Measurements from ENCODE around the gene AK5. TPM values are rescaled to one million over a fixed set of nuclear protein-coding genes. Genes with fewer than 3 reads are reported as not detected.

AK5 gene
- total and polyA plus RNA-seq, 2 of the 13 experiments (the other 11 are each of a cell fraction or from before 2014, with no cell fraction given), result not detected

DNA sequence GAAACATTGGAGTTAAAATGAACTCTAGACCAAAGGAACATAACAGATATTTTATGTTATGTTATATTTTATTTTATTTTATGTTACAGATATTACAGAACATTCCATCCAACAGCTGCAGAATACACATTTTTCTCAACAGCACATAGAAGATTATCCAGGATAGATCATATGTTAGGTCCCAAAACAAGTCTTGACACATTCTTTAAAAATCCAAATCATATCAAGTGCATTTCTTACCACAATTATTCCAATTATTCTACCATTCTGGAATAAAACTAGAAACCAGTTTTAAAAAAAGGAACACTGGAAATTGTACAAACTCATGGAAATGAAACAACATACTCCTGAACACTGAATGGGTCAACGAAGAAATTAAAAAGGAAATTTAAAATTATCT, 31.7 kb upstream of the AK5 start (continued):
- TF ChIP-seq, protein P1, sequence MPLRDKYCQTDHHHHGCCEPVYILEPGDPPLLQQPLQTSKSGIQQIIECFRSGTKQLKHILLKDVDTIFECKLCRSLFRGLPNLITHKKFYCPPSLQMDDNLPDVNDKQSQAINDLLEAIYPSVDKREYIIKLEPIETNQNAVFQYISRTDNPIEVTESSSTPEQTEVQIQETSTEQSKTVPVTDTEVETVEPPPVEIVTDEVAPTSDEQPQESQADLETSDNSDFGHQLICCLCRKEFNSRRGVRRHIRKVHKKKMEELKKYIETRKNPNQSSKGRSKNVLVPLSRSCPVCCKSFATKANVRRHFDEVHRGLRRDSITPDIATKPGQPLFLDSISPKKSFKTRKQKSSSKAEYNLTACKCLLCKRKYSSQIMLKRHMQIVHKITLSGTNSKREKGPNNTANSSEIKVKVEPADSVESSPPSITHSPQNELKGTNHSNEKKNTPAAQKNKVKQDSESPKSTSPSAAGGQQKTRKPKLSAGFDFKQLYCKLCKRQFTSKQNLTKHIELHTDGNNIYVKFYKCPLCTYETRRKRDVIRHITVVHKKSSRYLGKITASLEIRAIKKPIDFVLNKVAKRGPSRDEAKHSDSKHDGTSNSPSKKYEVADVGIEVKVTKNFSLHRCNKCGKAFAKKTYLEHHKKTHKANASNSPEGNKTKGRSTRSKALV (CRISPR knock-in tag; IDR thresholded peaks at IDR 0.05), result no peak
- no peak for TF ChIP-seq SMARCE1 (IDR thresholded peaks at IDR 0.05; ENCODE audit: borderline replicate concordance)
- no peak for TF ChIP-seq EP300 (IDR thresholded peaks at IDR 0.05; ENCODE audit: low read depth in 2 of 2, low read length in 2 of 2)
- TF ChIP-seq EP300 (CRISPR knock-in tag; IDR thresholded peaks at IDR 0.05; ENCODE audit: borderline replicate concordance), result no peak
- TF ChIP-seq, protein P2, sequence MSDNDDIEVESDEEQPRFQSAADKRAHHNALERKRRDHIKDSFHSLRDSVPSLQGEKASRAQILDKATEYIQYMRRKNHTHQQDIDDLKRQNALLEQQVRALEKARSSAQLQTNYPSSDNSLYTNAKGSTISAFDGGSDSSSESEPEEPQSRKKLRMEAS (IDR thresholded peaks at IDR 0.05), result no peak
- TF ChIP-seq, protein P3, sequence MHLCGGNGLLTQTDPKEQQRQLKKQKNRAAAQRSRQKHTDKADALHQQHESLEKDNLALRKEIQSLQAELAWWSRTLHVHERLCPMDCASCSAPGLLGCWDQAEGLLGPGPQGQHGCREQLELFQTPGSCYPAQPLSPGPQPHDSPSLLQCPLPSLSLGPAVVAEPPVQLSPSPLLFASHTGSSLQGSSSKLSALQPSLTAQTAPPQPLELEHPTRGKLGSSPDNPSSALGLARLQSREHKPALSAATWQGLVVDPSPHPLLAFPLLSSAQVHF (CRISPR knock-in tag; IDR thresholded peaks at IDR 0.05), result no peak

DNA sequence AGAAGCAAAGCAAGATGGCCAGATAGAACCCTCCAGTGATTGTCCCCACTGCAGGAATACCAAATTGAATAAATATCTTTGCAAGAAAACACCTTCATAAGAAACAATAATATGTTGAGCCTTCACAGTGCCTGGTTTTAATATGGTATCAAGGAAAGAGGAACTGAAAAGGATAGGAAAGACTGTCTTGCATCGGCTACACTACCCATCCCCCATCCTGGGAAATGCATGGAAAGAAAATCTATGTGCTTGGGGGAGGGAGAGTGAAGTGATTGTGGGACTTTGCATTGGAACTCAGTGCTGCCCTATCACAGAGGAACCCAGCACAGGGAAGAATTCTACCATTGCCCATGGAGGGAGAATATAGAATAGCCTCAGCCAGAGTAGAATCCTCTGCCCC, 28.6 kb upstream of the AK5 start:
- H3K4me3 ChIP-seq (replicated peaks in 1 of 3; ENCODE audit: insufficient read depth in 1 of 3, low read depth in 2 of 3, low read length in 3 of 3), result no peak overlapping the region
- no peak for FAIRE-seq
- H3K79me2 ChIP-seq (ENCODE audit: insufficient read depth, low read length), result no peaks in the 10 kb centered on the region
- no peaks in the 10 kb centered on the region for H3K27me3 ChIP-seq (ENCODE audit: control insufficient read depth in 1 of 2, insufficient read depth in 2 of 2, low read length in 2 of 2)
- WGBS (ENCODE audit: low lambda C conversion rate), result 0% methylated on average over 1 of the region's 1 CpG
- DNase-seq (ENCODE audit: low spot score), result no peak
- intact Hi-C loops (cut with micrococcal nuclease; ENCODE audit: unreplicated experiment) (no loop called here), in situ Hi-C loops (cut with HindIII; ENCODE audit: extremely low pct_ligation_motif_present, low pct_unique_long_range_greater_than_20kb) (no loop called here)
- ChIA-PET POLR2A (no interaction called here), CTCF (ENCODE audit: low intra/inter-chr PET ratio, low total read pairs) (no interaction called here)
- H3K9ac ChIP-seq (ENCODE audit: insufficient read depth, low read depth, low read length), result no peak overlapping the region
- H3K27ac ChIP-seq (ENCODE audit: extremely low read length, insufficient read depth, low read length), result no peak overlapping the region
- peaks cover 7% of the 10 kb centered on the region; the same call in 1 of the 2 replicates for H3K9me3 ChIP-seq (ENCODE audit: low read length)
- H2AFZ ChIP-seq (ENCODE audit: low read length), result no peak overlapping the region
- ATAC-seq, result no peak
- no peak for TF ChIP-seq MAZ (IDR thresholded peaks at IDR 0.05; ENCODE audit: borderline replicate concordance, low read depth, low read length)
- no peak for TF ChIP-seq MAZ (CRISPR knock-in tag; IDR thresholded peaks at IDR 0.05; ENCODE audit: low read depth)
- TF ChIP-seq, protein P4, sequence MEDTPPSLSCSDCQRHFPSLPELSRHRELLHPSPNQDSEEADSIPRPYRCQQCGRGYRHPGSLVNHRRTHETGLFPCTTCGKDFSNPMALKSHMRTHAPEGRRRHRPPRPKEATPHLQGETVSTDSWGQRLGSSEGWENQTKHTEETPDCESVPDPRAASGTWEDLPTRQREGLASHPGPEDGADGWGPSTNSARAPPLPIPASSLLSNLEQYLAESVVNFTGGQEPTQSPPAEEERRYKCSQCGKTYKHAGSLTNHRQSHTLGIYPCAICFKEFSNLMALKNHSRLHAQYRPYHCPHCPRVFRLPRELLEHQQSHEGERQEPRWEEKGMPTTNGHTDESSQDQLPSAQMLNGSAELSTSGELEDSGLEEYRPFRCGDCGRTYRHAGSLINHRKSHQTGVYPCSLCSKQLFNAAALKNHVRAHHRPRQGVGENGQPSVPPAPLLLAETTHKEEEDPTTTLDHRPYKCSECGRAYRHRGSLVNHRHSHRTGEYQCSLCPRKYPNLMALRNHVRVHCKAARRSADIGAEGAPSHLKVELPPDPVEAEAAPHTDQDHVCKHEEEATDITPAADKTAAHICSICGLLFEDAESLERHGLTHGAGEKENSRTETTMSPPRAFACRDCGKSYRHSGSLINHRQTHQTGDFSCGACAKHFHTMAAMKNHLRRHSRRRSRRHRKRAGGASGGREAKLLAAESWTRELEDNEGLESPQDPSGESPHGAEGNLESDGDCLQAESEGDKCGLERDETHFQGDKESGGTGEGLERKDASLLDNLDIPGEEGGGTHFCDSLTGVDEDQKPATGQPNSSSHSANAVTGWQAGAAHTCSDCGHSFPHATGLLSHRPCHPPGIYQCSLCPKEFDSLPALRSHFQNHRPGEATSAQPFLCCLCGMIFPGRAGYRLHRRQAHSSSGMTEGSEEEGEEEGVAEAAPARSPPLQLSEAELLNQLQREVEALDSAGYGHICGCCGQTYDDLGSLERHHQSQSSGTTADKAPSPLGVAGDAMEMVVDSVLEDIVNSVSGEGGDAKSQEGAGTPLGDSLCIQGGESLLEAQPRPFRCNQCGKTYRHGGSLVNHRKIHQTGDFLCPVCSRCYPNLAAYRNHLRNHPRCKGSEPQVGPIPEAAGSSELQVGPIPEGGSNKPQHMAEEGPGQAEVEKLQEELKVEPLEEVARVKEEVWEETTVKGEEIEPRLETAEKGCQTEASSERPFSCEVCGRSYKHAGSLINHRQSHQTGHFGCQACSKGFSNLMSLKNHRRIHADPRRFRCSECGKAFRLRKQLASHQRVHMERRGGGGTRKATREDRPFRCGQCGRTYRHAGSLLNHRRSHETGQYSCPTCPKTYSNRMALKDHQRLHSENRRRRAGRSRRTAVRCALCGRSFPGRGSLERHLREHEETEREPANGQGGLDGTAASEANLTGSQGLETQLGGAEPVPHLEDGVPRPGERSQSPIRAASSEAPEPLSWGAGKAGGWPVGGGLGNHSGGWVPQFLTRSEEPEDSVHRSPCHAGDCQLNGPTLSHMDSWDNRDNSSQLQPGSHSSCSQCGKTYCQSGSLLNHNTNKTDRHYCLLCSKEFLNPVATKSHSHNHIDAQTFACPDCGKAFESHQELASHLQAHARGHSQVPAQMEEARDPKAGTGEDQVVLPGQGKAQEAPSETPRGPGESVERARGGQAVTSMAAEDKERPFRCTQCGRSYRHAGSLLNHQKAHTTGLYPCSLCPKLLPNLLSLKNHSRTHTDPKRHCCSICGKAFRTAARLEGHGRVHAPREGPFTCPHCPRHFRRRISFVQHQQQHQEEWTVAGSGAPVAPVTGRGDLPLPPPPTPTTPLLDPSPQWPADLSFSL (CRISPR knock-in tag; IDR thresholded peaks at IDR 0.05), result no peak
- no TSS peak for BruUV-seq (replicated peaks)
- no peaks in the 10 kb centered on the region for H4K20me1 ChIP-seq (ENCODE audit: insufficient read depth, low read length)
- H3K4me1 ChIP-seq (ENCODE audit: insufficient read depth, low read length), result no peaks in the 10 kb centered on the region
- no peak overlapping the region for H3K4me2 ChIP-seq (ENCODE audit: low read depth, low read length)
- no peaks in the 10 kb centered on the region for H3K36me3 ChIP-seq (replicated peaks in 1 of 2; ENCODE audit: control insufficient read depth in 1 of 2, insufficient read depth in 2 of 2, low read length in 2 of 2)
